ENCODE results near the gene ELOA. TPM values are rescaled to one million over a fixed set of nuclear protein-coding genes. Genes with fewer than 3 reads are reported as not detected.

The ELOA gene
- total and polyA plus RNA-seq, 9 of the 15 experiments (the other 6 are each of a cell fraction or from before 2014, with no cell fraction given), result 31.9 to 98.6 (median 61.3) TPM

- Histone ChIP-seq H4K20me1 (replicated peaks; ENCODE audit: control insufficient read depth, insufficient read depth, low read length) (peaks cover 7% of the 10 kb centered on the region; the same call in 1 of the 2 replicates), H3K4me1 (replicated peaks in 1 of 2; ENCODE audit: control insufficient read depth in 2 of 2, insufficient read depth in 2 of 2, low read length in 2 of 2) (peaks cover 12 to 43% of the 10 kb centered on the region in 2 experiments; a peak in 3 of 5 replicates), H3K79me2 (ENCODE audit: control insufficient read depth, insufficient read depth, low read length) (peaks cover 68% of the 10 kb centered on the region), H3K36me3 (ENCODE audit: control insufficient read depth, insufficient read depth, low read length) (peaks cover 20% of the 10 kb centered on the region), H3K9me3 (replicated peaks; ENCODE audit: control insufficient read depth, insufficient read depth, low read depth, low read length) (no peaks in the 10 kb centered on the region), H3K4me3 (no peak overlapping the region), H3K9me1 (ENCODE audit: control insufficient read depth, insufficient read depth, low read length) (no peaks in the 10 kb centered on the region), H3K9ac (ENCODE audit: insufficient read depth in 1 of 2, low read depth in 2 of 2, low read length in 2 of 2) (peak overlapping the region; percentile 21 to 72; a peak in 1 of 4 replicates), H3K27ac (ENCODE audit: extremely low read depth, low read depth, low read length) (peak overlapping the region; percentile 13; the same call in 1 of the 3 replicates), H3K27me3 (ENCODE audit: control insufficient read depth in 2 of 2, insufficient read depth in 2 of 2, low read length in 2 of 2) (no peaks in the 10 kb centered on the region), H3K4me2 (ENCODE audit: insufficient read depth, low read length) (peak overlapping the region; percentile 22), H2AFZ (ENCODE audit: low read depth, low read length) (no peak overlapping the region)
- in situ Hi-C loops (cut with MboI), result no loop called here
- POLR2A ChIA-PET, result interaction anchor here (0.8 to 2.5 kb wide), 13 partner anchors 10 to 185 kb away, joined by 3 to 14 read pairs (median 4); partner anchors contain the start of genes LYPLA2, PNRC2 and RPL11
- no TSS peak for BruUV-seq (replicated peaks)
- FAIRE-seq (no peak), ATAC-seq (no peak), DNase-seq (ENCODE audit: extremely low read depth in 1 of 4, low spot score in 3 of 4) (no peak)
- 56% methylated on average over 6 of the region's 6 CpGs for WGBS (ENCODE audit: insufficient coverage, low coverage, missing lambda C conversion rate)
- CTCF ChIA-PET (ENCODE audit: low intra/inter-chr PET ratio), result no interaction called here
- intact Hi-C loops (cut with micrococcal nuclease), result no loop called here
- TF ChIP-seq LARP7 (IDR thresholded peaks at IDR 0.05), result no peak
- no peak for TF ChIP-seq ZNF143 (CRISPR knock-in tag; IDR thresholded peaks at IDR 0.05)
- no peak for TF ChIP-seq ERF (CRISPR knock-in tag; IDR thresholded peaks at IDR 0.05)
- TF ChIP-seq PHF21A (IDR thresholded peaks at IDR 0.05; ENCODE audit: borderline replicate concordance, low read depth), result no peak
- no peak for TF ChIP-seq UBTF (IDR thresholded peaks at IDR 0.05; ENCODE audit: borderline replicate concordance in 1 of 2, low read depth in 2 of 2, low read length in 2 of 2)
- no peak for TF ChIP-seq POLR3A (IDR thresholded peaks at IDR 0.05; ENCODE audit: borderline replicate concordance, extremely low read depth, insufficient read depth, insufficient read length)
- TF ChIP-seq ZFPM2 (CRISPR knock-in tag; IDR thresholded peaks at IDR 0.05), result no peak
- no peak for TF ChIP-seq ZBTB11 (CRISPR knock-in tag; IDR thresholded peaks at IDR 0.05)
- TF ChIP-seq CBFA2T3 (IDR thresholded peaks at IDR 0.05), result no peak
- no peak for TF ChIP-seq CREB1 (IDR thresholded peaks at IDR 0.05)
- TF ChIP-seq CREB1 (CRISPR knock-in tag; IDR thresholded peaks at IDR 0.05), result no peak
- no peak for TF ChIP-seq ATF3 (IDR thresholded peaks at IDR 0.05)
- no peak for TF ChIP-seq ATF3 (CRISPR knock-in tag; conservative IDR thresholded peaks at IDR 0.05)
- TF ChIP-seq FUS (optimal IDR thresholded peaks at IDR 0.05; ENCODE audit: low read depth, low read length), result no peak
Measured at GRCh38 chr1:23774174-23774880, 31.1 kb downstream of the ELOA start.

All from K562 (cell line).